Measurements from ENCODE around the gene ACTR3.

DNA sequence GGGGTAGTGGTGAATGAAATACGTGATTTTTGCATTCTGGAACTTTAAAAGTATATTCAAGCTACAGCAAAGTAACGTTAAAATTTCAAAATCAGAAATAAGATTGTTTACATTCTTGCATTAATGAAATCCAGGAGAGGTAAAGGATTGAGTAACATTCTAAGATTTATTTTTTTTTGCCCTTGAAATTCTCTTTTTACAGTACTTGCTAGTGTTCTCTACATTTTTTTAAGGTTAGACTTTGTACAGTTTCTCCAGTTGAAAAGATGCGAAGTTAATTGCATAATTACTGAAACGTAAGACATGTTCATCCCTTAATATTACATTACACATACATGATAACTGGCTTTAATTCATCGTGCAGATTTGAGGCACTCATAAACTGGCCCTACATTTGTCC is 74.5 kb downstream of the ACTR3 start:
- no peak for TF ChIP-seq RAD21 (IDR thresholded peaks at IDR 0.05; ENCODE audit: insufficient read depth, low read depth, low read length)
- no peak for TF ChIP-seq CREB1 (IDR thresholded peaks at IDR 0.05; ENCODE audit: low read depth)
- TF ChIP-seq, protein P1, sequence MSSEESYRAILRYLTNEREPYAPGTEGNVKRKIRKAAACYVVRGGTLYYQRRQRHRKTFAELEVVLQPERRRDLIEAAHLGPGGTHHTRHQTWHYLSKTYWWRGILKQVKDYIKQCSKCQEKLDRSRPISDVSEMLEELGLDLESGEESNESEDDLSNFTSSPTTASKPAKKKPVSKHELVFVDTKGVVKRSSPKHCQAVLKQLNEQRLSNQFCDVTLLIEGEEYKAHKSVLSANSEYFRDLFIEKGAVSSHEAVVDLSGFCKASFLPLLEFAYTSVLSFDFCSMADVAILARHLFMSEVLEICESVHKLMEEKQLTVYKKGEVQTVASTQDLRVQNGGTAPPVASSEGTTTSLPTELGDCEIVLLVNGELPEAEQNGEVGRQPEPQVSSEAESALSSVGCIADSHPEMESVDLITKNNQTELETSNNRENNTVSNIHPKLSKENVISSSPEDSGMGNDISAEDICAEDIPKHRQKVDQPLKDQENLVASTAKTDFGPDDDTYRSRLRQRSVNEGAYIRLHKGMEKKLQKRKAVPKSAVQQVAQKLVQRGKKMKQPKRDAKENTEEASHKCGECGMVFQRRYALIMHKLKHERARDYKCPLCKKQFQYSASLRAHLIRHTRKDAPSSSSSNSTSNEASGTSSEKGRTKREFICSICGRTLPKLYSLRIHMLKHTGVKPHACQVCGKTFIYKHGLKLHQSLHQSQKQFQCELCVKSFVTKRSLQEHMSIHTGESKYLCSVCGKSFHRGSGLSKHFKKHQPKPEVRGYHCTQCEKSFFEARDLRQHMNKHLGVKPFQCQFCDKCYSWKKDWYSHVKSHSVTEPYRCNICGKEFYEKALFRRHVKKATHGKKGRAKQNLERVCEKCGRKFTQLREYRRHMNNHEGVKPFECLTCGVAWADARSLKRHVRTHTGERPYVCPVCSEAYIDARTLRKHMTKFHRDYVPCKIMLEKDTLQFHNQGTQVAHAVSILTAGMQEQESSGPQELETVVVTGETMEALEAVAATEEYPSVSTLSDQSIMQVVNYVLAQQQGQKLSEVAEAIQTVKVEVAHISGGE (CRISPR knock-in tag; IDR thresholded peaks at IDR 0.05): no peak
- TF ChIP-seq CTCF (IDR thresholded peaks at IDR 0.05 in 2 of 3, conservative IDR thresholded peaks at IDR 0.05 in 1 of 3; ENCODE audit: control insufficient read depth in 2 of 3, extremely low read depth in 1 of 3, insufficient read depth in 1 of 3, low read depth in 3 of 3, low read length in 3 of 3): no peak
- no peak for TF ChIP-seq MXI1 (IDR thresholded peaks at IDR 0.05; ENCODE audit: low read depth, low read length)
- no peak for TF ChIP-seq YY1 (IDR thresholded peaks at IDR 0.05; ENCODE audit: low read depth, low read length)
- TF ChIP-seq CEBPB (IDR thresholded peaks at IDR 0.05; ENCODE audit: borderline replicate concordance in 1 of 2, low read depth in 2 of 2, low read length in 2 of 2): no peak
- TF ChIP-seq FOXM1 (IDR thresholded peaks at IDR 0.05; ENCODE audit: low read depth, low read length): no peak
- TF ChIP-seq REST (IDR thresholded peaks at IDR 0.05; ENCODE audit: low read depth, low read length): no peak
- no peak for TF ChIP-seq ETV6 (conservative IDR thresholded peaks at IDR 0.05 in 1 of 2, IDR thresholded peaks at IDR 0.05 in 1 of 2; ENCODE audit: borderline replicate concordance in 1 of 2, low read depth in 1 of 2)
- no peak for TF ChIP-seq E2F8 (IDR thresholded peaks at IDR 0.05; ENCODE audit: low read depth, partially characterized antibody)
- TF ChIP-seq RB1 (IDR thresholded peaks at IDR 0.05; ENCODE audit: borderline replicate concordance): no peak
